Trophoblast cell (in vitro differentiated cells and primary cell): ENCODE results near the gene GRID1.

ENCODE experiments used
- DNase-seq, 2 donors: peaks; one replicate each; pipeline ENCODE4 v3.0.0-alpha.2; 2016
- H2AFZ ChIP-seq: 2 replicates; pipeline ENCODE4 v1.6.1; 2013; ENCODE audit warnings: low read length, moderate library complexity, mild to moderate bottlenecking; ENCODE audit not compliant: insufficient read depth, poor library complexity
- H2AK5ac ChIP-seq: 2 replicates; pipeline ENCODE4 v1.6.1; 2013; ENCODE audit warnings: mild to moderate bottlenecking, low read length
- H2BK120ac ChIP-seq: 2 replicates; pipeline ENCODE4 v1.6.1; 2013; ENCODE audit warnings: low read length, mild to moderate bottlenecking, moderate library complexity; ENCODE audit not compliant: insufficient read depth, poor library complexity
- H2BK12ac ChIP-seq: 2 replicates; pipeline ENCODE4 v1.6.1; 2013; ENCODE audit warnings: mild to moderate bottlenecking, low read length, moderate library complexity
- H2BK5ac ChIP-seq: 2 replicates; pipeline ENCODE4 v1.6.1; 2013; ENCODE audit warnings: low read length, low read depth, moderate library complexity, mild to moderate bottlenecking; ENCODE audit not compliant: poor library complexity
- H3K14ac ChIP-seq: 2 replicates; pipeline ENCODE4 v1.6.1; 2013; ENCODE audit warnings: mild to moderate bottlenecking, low read length
- H3K18ac ChIP-seq: 2 replicates; pipeline ENCODE4 v1.6.1; 2013; ENCODE audit warnings: mild to moderate bottlenecking, low read length
- H3K23ac ChIP-seq: 2 replicates; pipeline ENCODE4 v1.6.1; 2013; ENCODE audit warnings: low read length
- H3K27ac ChIP-seq: 2 replicates; pipeline ENCODE4 v1.5.1; 2013; ENCODE audit warnings: low read depth, mild to moderate bottlenecking, inconsistent platforms, low read length, moderate library complexity
- H3K27me3 ChIP-seq: 2 replicates; pipeline ENCODE4 v1.6.1; 2013; ENCODE audit warnings: inconsistent platforms, mild to moderate bottlenecking, low read length, moderate library complexity; ENCODE audit not compliant: insufficient read depth
- H3K36me3 ChIP-seq, 2 experiments: 1 replicate in 1 of 2; 2 replicates in 1 of 2; pipeline ENCODE4 v1.6.1; 2013; ENCODE audit warnings: low read length in 2 of 2, mild to moderate bottlenecking in 2 of 2, moderate library complexity in 1 of 2; ENCODE audit not compliant: insufficient read depth in 2 of 2, control insufficient read depth in 1 of 2
- H3K4ac ChIP-seq: 2 replicates; pipeline ENCODE4 v1.6.1; 2013; ENCODE audit warnings: low read depth, mild to moderate bottlenecking, low read length, moderate library complexity
- H3K4me1 ChIP-seq, 2 experiments: 1 replicate in 1 of 2; 2 replicates in 1 of 2; pipeline ENCODE4 v1.6.1; 2013; ENCODE audit warnings: low read length in 2 of 2, mild to moderate bottlenecking in 2 of 2, moderate library complexity in 1 of 2; ENCODE audit not compliant: insufficient read depth in 2 of 2, control insufficient read depth in 1 of 2
- H3K4me2 ChIP-seq: 2 replicates; pipeline ENCODE4 v1.6.1; 2013; ENCODE audit warnings: inconsistent platforms, mild to moderate bottlenecking, low read length, moderate library complexity
- H3K4me3 ChIP-seq: 2 replicates; pipeline ENCODE4 v1.5.1; 2013; ENCODE audit warnings: mild to moderate bottlenecking, low read depth, low read length, inconsistent platforms
- H3K79me1 ChIP-seq: one replicate; pipeline ENCODE4 v1.6.1; 2013; ENCODE audit warnings: low read length
- H3K79me2 ChIP-seq: 2 replicates; pipeline ENCODE4 v1.6.1; 2013; ENCODE audit warnings: low read length, mild to moderate bottlenecking; ENCODE audit not compliant: control insufficient read depth, insufficient read depth, poor library complexity
- H3K9ac ChIP-seq: 2 replicates; pipeline ENCODE4 v1.6.1; 2013; ENCODE audit warnings: mild to moderate bottlenecking, low read length
- H3K9me3 ChIP-seq: 2 replicates; pipeline ENCODE4 v1.6.1; 2013; ENCODE audit warnings: low read depth, mild to moderate bottlenecking, control low read depth, inconsistent platforms, low read length; ENCODE audit not compliant: insufficient read depth
- H4K12ac ChIP-seq: 2 replicates; pipeline ENCODE4 v1.6.1; 2013; ENCODE audit warnings: low read depth, mild to moderate bottlenecking, low read length, moderate library complexity
- H4K8ac ChIP-seq: 2 replicates; pipeline ENCODE4 v1.6.1; 2013; ENCODE audit warnings: low read depth, mild to moderate bottlenecking, low read length, moderate library complexity
- H4K91ac ChIP-seq: one replicate; pipeline ENCODE4 v1.6.1; 2013; ENCODE audit warnings: low read depth, mild to moderate bottlenecking, low read length, moderate library complexity
- whole genome bisulfite sequencing: extraction: QIAGEN DNeasy Blood & Tissue Kit; methylation state at CpG from one replicate; pipeline ENCODE4 v1.1.7; 2013; ENCODE audit warnings: missing lambda C conversion rate; ENCODE audit not compliant: insufficient read length, insufficient coverage; ENCODE audit errors: extremely low coverage; 5-methylcytosine and 5-hydroxymethylcytosine counted together

Gene GRID1

GRCh38 chr10:86083206-86083605 is 283.4 kb downstream of the GRID1 start:
- no peak overlapping the region for H4K12ac ChIP-seq
- no peak overlapping the region for H4K8ac ChIP-seq
- H3K18ac ChIP-seq, result no peak overlapping the region
- no peak overlapping the region for H3K4me3 ChIP-seq
- H3K4me2 ChIP-seq, result no peak overlapping the region
- no peak overlapping the region for H3K14ac ChIP-seq
- no peak overlapping the region for H3K27ac ChIP-seq
- H2BK12ac ChIP-seq, result no peak overlapping the region
- no peaks in the 10 kb centered on the region for H3K36me3 ChIP-seq
- no peaks in the 10 kb centered on the region for H3K79me1 ChIP-seq
- no CpG with 5 or more reads among the region's 12 CpGs for WGBS
- H3K27me3 ChIP-seq, result no peaks in the 10 kb centered on the region
- H2AFZ ChIP-seq, result no peak overlapping the region
- DNase-seq, result no peak
- H3K4me1 ChIP-seq, result peaks cover 8 to 13% of the 10 kb centered on the region in 2 experiments
- no peak overlapping the region for H3K23ac ChIP-seq
- H3K4ac ChIP-seq, result no peak overlapping the region
- H4K91ac ChIP-seq, result no peak overlapping the region
- no peaks in the 10 kb centered on the region for H3K79me2 ChIP-seq
- H2BK5ac ChIP-seq, result no peak overlapping the region
- H3K9ac ChIP-seq, result no peak overlapping the region
- peaks cover 5% of the 10 kb centered on the region for H3K9me3 ChIP-seq
- no peak overlapping the region for H2BK120ac ChIP-seq
- no peak overlapping the region for H2AK5ac ChIP-seq

GRCh38 chr10:86082556-86082955 is 284.0 kb downstream of the GRID1 start:
- H2AFZ ChIP-seq, result no peak overlapping the region
- H3K27me3 ChIP-seq, result no peaks in the 10 kb centered on the region
- WGBS, result no CpG with 5 or more reads among the region's 3 CpGs
- no peak overlapping the region for H3K9ac ChIP-seq
- H3K79me1 ChIP-seq, result no peaks in the 10 kb centered on the region
- H2AK5ac ChIP-seq, result no peak overlapping the region
- no peak overlapping the region for H2BK5ac ChIP-seq
- no peaks in the 10 kb centered on the region for H3K79me2 ChIP-seq
- H3K18ac ChIP-seq, result no peak overlapping the region
- H3K27ac ChIP-seq, result no peak overlapping the region
- no peak overlapping the region for H4K8ac ChIP-seq
- no peak overlapping the region for H4K91ac ChIP-seq
- peaks cover 5% of the 10 kb centered on the region for H3K9me3 ChIP-seq
- H3K4me3 ChIP-seq, result no peak overlapping the region
- no peak for DNase-seq
- H3K4me2 ChIP-seq, result no peak overlapping the region
- peaks cover 8 to 13% of the 10 kb centered on the region in 2 experiments for H3K4me1 ChIP-seq
- no peak overlapping the region for H3K23ac ChIP-seq
- H3K36me3 ChIP-seq, result no peaks in the 10 kb centered on the region
- H4K12ac ChIP-seq, result no peak overlapping the region
- H2BK12ac ChIP-seq, result no peak overlapping the region
- H3K4ac ChIP-seq, result no peak overlapping the region
- H3K14ac ChIP-seq, result no peak overlapping the region
- no peak overlapping the region for H2BK120ac ChIP-seq

GRCh38 chr10:86079088-86079487 is 287.5 kb downstream of the GRID1 start:
- no peaks in the 10 kb centered on the region for H3K27me3 ChIP-seq
- no peak overlapping the region for H3K4me2 ChIP-seq
- no peak overlapping the region for H4K12ac ChIP-seq
- no peak overlapping the region for H4K8ac ChIP-seq
- peaks cover 3% of the 10 kb centered on the region for H3K9me3 ChIP-seq
- H2AK5ac ChIP-seq, result no peak overlapping the region
- WGBS, result no CpG with 5 or more reads among the region's 4 CpGs
- no peak overlapping the region for H2BK5ac ChIP-seq
- no peaks in the 10 kb centered on the region for H3K79me1 ChIP-seq
- no peak overlapping the region for H3K4me3 ChIP-seq
- no peak overlapping the region for H3K14ac ChIP-seq
- no peak overlapping the region for H3K4ac ChIP-seq
- no peak overlapping the region for H3K18ac ChIP-seq
- peak; percentile 93 for DNase-seq
- H2AFZ ChIP-seq, result no peak overlapping the region
- no peak overlapping the region for H3K23ac ChIP-seq
- H2BK120ac ChIP-seq, result no peak overlapping the region
- no peak overlapping the region for H4K91ac ChIP-seq
- peaks cover 8 to 13% of the 10 kb centered on the region in 2 experiments for H3K4me1 ChIP-seq
- no peak overlapping the region for H3K27ac ChIP-seq
- H3K9ac ChIP-seq, result no peak overlapping the region
- H2BK12ac ChIP-seq, result no peak overlapping the region
- H3K36me3 ChIP-seq, result no peaks in the 10 kb centered on the region
- no peaks in the 10 kb centered on the region for H3K79me2 ChIP-seq

GRCh38 chr10:86078639-86079035 is 288.0 kb downstream of the GRID1 start:
- no peak overlapping the region for H2BK5ac ChIP-seq
- no peak overlapping the region for H2AK5ac ChIP-seq
- no peaks in the 10 kb centered on the region for H3K36me3 ChIP-seq
- no CpG with 5 or more reads among the region's 5 CpGs for WGBS
- H3K79me1 ChIP-seq, result no peaks in the 10 kb centered on the region
- no peak overlapping the region for H3K4me3 ChIP-seq
- H2BK12ac ChIP-seq, result no peak overlapping the region
- no peak overlapping the region for H3K14ac ChIP-seq
- H3K9ac ChIP-seq, result no peak overlapping the region
- no peak overlapping the region for H3K18ac ChIP-seq
- peak overlapping the region; percentile 57 for H4K91ac ChIP-seq
- no peaks in the 10 kb centered on the region for H3K79me2 ChIP-seq
- H3K27ac ChIP-seq, result no peak overlapping the region
- H3K4ac ChIP-seq, result no peak overlapping the region
- no peak overlapping the region for H2BK120ac ChIP-seq
- H3K9me3 ChIP-seq, result peaks cover 3% of the 10 kb centered on the region
- no peak for DNase-seq
- no peak overlapping the region for H3K23ac ChIP-seq
- H4K8ac ChIP-seq, result no peak overlapping the region
- H3K4me1 ChIP-seq, result peaks cover 8 to 13% of the 10 kb centered on the region in 2 experiments
- H4K12ac ChIP-seq, result no peak overlapping the region
- H3K4me2 ChIP-seq, result no peak overlapping the region
- no peaks in the 10 kb centered on the region for H3K27me3 ChIP-seq
- H2AFZ ChIP-seq, result no peak overlapping the region
